Liver (tissue), 9 donors: Measurements from ENCODE around the gene BACH2. TPM values are rescaled to one million over a fixed set of nuclear protein-coding genes. Genes with fewer than 3 reads are reported as not detected.

Experiments
- DNase-seq: peaks from one replicate; pipeline ENCODE4 v3.0.0-alpha.2; 2017; ENCODE audit warnings: low spot score
- H3K27ac ChIP-seq, 2 donors: one replicate each; pipeline ENCODE4 v1.7.0; 2013; ENCODE audit warnings: inconsistent platforms in 2 of 2, low read length in 2 of 2, control low read depth in 1 of 2, low read depth in 1 of 2, mild to moderate bottlenecking in 1 of 2
- H3K27me3 ChIP-seq, 4 donors: one replicate each; pipeline versions ENCODE4 v1.6.1 to v1.7.0; 2013; ENCODE audit warnings: low read length in 3 of 4, inconsistent platforms in 1 of 4, mild to moderate bottlenecking in 1 of 4, moderate library complexity in 1 of 4; ENCODE audit not compliant: control insufficient read depth in 4 of 4, insufficient read depth in 4 of 4
- H3K36me3 ChIP-seq, 4 donors: one replicate each; pipeline versions ENCODE4 v1.6.1 to v1.7.0; 2013; ENCODE audit warnings: low read length in 3 of 4, mild to moderate bottlenecking in 3 of 4, low read depth in 1 of 4, moderate library complexity in 1 of 4; ENCODE audit not compliant: control insufficient read depth in 4 of 4, insufficient read depth in 3 of 4
- H3K4me1 ChIP-seq, 4 donors: one replicate each; pipeline versions ENCODE4 v1.6.1 to v1.7.0; 2013; ENCODE audit warnings: low read length in 3 of 4, mild to moderate bottlenecking in 3 of 4, moderate library complexity in 1 of 4; ENCODE audit not compliant: control insufficient read depth in 4 of 4, insufficient read depth in 4 of 4
- H3K4me3 ChIP-seq, 3 donors: one replicate each; pipeline versions ENCODE4 v1.6.1 to v1.7.0; 2013; ENCODE audit warnings: low read length in 3 of 3, control low read depth in 1 of 3, low read depth in 1 of 3, mild to moderate bottlenecking in 1 of 3
- H3K9ac ChIP-seq, 2 donors: one replicate each; pipeline ENCODE4 v1.7.0; 2013; ENCODE audit warnings: low read length in 2 of 2, mild to moderate bottlenecking in 2 of 2, moderate library complexity in 2 of 2, control low read depth in 1 of 2, low read depth in 1 of 2
- H3K9me3 ChIP-seq, 4 donors: one replicate each; pipeline versions ENCODE4 v1.6.1 to v1.7.0; 2013; ENCODE audit warnings: low read length in 3 of 4; ENCODE audit not compliant: control insufficient read depth in 4 of 4
- CTCF ChIP-seq: fragments of 150-350 bp; IDR thresholded peaks from 2 replicates; pipeline ENCODE4 v1.5.1; 2017; ENCODE audit warnings: improper control_type of control experiment, low read depth, low read length; ENCODE audit not compliant: missing input control
- EGR1 ChIP-seq, 2 donors: IDR thresholded peaks; 2 replicates each; pipeline ENCODE4 v1.6.1; 2016 to 2018; ENCODE audit warnings: antibody characterized with exemption in 2 of 2, low read depth in 2 of 2
- FOXA1 ChIP-seq: IDR thresholded peaks from 2 replicates; pipeline ENCODE4 v1.6.1; 2016; ENCODE audit warnings: antibody characterized with exemption
- FOXA2 ChIP-seq: IDR thresholded peaks from 2 replicates; pipeline ENCODE4 v1.6.1; 2016; ENCODE audit warnings: antibody characterized with exemption
- GABPA ChIP-seq, 2 donors: IDR thresholded peaks in 1 of 2; conservative IDR thresholded peaks in 1 of 2; 2 replicates each; pipeline ENCODE4 v1.6.1; 2016; ENCODE audit warnings: antibody characterized with exemption in 2 of 2, mild to moderate bottlenecking in 1 of 2, moderate library complexity in 1 of 2
- HNF4A ChIP-seq, 2 donors: conservative IDR thresholded peaks; 2 replicates each; pipeline ENCODE4 v1.6.1; 2016; ENCODE audit warnings: antibody characterized with exemption in 2 of 2, mild to moderate bottlenecking in 2 of 2
- HNF4G ChIP-seq: IDR thresholded peaks from 2 replicates; pipeline ENCODE4 v1.6.1; 2016; ENCODE audit warnings: antibody characterized with exemption
- JUND ChIP-seq, 2 donors: IDR thresholded peaks; 2 replicates each; pipeline ENCODE4 v1.6.1; 2016; ENCODE audit warnings: antibody characterized with exemption in 2 of 2
- NR2F2 ChIP-seq: IDR thresholded peaks from 2 replicates; pipeline ENCODE4 v1.6.1; 2016; ENCODE audit warnings: antibody characterized with exemption
- RAD21 ChIP-seq, 2 donors: IDR thresholded peaks; 2 replicates each; pipeline ENCODE4 v1.6.1; 2016; ENCODE audit warnings: antibody characterized with exemption in 2 of 2, mild to moderate bottlenecking in 2 of 2
- REST ChIP-seq: IDR thresholded peaks from 2 replicates; pipeline ENCODE4 v1.6.1; 2016; ENCODE audit warnings: antibody characterized with exemption, mild to moderate bottlenecking
- RXRA ChIP-seq, 2 donors: IDR thresholded peaks; 2 replicates each; pipeline ENCODE4 v1.6.1; 2017 to 2018; ENCODE audit warnings: antibody characterized with exemption in 2 of 2, mild to moderate bottlenecking in 1 of 2
- SP1 ChIP-seq: IDR thresholded peaks from 2 replicates; pipeline ENCODE4 v1.6.1; 2018; ENCODE audit warnings: antibody characterized with exemption, mild to moderate bottlenecking
- TAF1 ChIP-seq: conservative IDR thresholded peaks from 2 replicates; pipeline ENCODE4 v1.6.1; 2016; ENCODE audit warnings: antibody characterized with exemption, mild to moderate bottlenecking
- YY1 ChIP-seq: IDR thresholded peaks from 2 replicates; pipeline ENCODE4 v1.6.1; 2016; ENCODE audit warnings: antibody characterized with exemption, mild to moderate bottlenecking
- ZBTB33 ChIP-seq: IDR thresholded peaks from 2 replicates; pipeline ENCODE4 v1.6.1; 2016; ENCODE audit warnings: antibody characterized with exemption
- WGBS: extraction: QIAGEN DNeasy Blood & Tissue Kit; methylation state at CpG from one replicate; pipeline ENCODE4 v1.1.7; 2013; 5-methylcytosine and 5-hydroxymethylcytosine counted together
- polyA plus RNA-seq, 2 donors: library from polyadenylated mRNA; stranded (reverse) in 1 of 2; unstranded in 1 of 2; fragments of 200-250 nt in 1 of 2; fragments of >200 nt in 1 of 2; fragmentation: Nextera tagmentation in 1 of 2; extraction: Ambion mirVana in 1 of 2; gene quantifications; one replicate each; pipeline versions ENCODE4 v1.2.1 to v1.2.3, GENCODE V29; 2013 to 2015
- total RNA-seq, 2 donors: library from RNA; depleted of rRNA; stranded (reverse); fragments of >200 nt; gene quantifications; one replicate each; pipeline ENCODE4 v1.2.3, GENCODE V29; 2014
- TF ChIP-seq, protein P1 (sequence below): IDR thresholded peaks from 2 replicates; pipeline ENCODE4 v1.6.1; 2016; ENCODE audit warnings: antibody characterized with exemption
- donor health status: healthy.
- donor health status: healthy.
- donor health status: healthy.
- donor health status: healthy.
- donor health status: healthy.

The BACH2 gene
- total and polyA plus RNA-seq, 4 donors = 1.9 to 3.7 (median 1.9) TPM

DNA sequence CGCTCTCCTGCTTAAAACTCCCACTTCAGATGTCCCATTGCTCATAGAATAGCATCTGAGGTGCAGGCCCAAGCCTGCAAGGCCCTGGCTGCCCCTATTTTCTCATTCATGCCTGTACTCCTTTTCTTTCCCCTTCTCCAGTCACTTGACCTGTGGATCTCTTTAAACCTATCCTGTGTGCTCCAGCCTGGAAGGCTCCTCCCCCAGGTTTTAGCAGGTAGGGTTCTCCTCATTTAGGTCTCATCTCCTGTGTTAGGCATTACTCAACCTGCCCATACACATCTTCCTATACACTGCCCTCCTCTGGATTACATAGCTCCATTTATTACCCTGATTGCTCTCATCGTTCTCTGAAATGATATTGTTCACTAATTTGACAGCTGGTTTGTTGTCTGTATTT, 185.3 kb downstream of the BACH2 start:
- no peak for DNase-seq
- Histone ChIP-seq H3K27ac (no peak overlapping the region), H3K9ac (no peak overlapping the region), H3K4me3 (no peak overlapping the region), H3K4me1 (peaks cover 0 to 2% (median 0%) of the 10 kb centered on the region in 4 donors), H3K9me3 (no peaks in the 10 kb centered on the region), H3K27me3 (no peaks in the 10 kb centered on the region), H3K36me3 (no peaks in the 10 kb centered on the region)
- 94% methylated on average over 2 of the region's 2 CpGs for WGBS
- TF ChIP-seq HNF4G = no peak
- no peak for TF ChIP-seq HNF4A (conservative IDR thresholded peaks at IDR 0.05)
- TF ChIP-seq JUND (IDR thresholded peaks at IDR 0.05) = no peak
- TF ChIP-seq NR2F2 = no peak
- no peak for TF ChIP-seq RXRA (IDR thresholded peaks at IDR 0.05)
- TF ChIP-seq EGR1 (IDR thresholded peaks at IDR 0.05; ENCODE audit: low read depth in 2 of 2) = no peak
- no peak for TF ChIP-seq CTCF
- TF ChIP-seq REST = no peak
- no peak for TF ChIP-seq FOXA2
- no peak for TF ChIP-seq YY1
- TF ChIP-seq RAD21 (IDR thresholded peaks at IDR 0.05) = no peak
- TF ChIP-seq, protein P1, sequence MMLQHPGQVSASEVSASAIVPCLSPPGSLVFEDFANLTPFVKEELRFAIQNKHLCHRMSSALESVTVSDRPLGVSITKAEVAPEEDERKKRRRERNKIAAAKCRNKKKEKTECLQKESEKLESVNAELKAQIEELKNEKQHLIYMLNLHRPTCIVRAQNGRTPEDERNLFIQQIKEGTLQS = no peak
- TF ChIP-seq TAF1 = no peak
- TF ChIP-seq FOXA1 = no peak
- no peak for TF ChIP-seq SP1

- Histone ChIP-seq H3K36me3 (no peaks in the 10 kb centered on the region), H3K4me1 (peaks cover 0 to 2% (median 0%) of the 10 kb centered on the region in 4 donors), H3K9ac (no peak overlapping the region), H3K27ac (no peak overlapping the region), H3K27me3 (no peaks in the 10 kb centered on the region), H3K9me3 (no peaks in the 10 kb centered on the region), H3K4me3 (no peak overlapping the region)
- TF ChIP-seq ZBTB33 = no peak
- no peak for TF ChIP-seq TAF1
- no peak for TF ChIP-seq CTCF
- TF ChIP-seq REST = no peak
- TF ChIP-seq HNF4A (conservative IDR thresholded peaks at IDR 0.05) = no peak
- no peak for TF ChIP-seq GABPA (IDR thresholded peaks at IDR 0.05 in 1 of 2, conservative IDR thresholded peaks at IDR 0.05 in 1 of 2)
- no peak for TF ChIP-seq EGR1 (IDR thresholded peaks at IDR 0.05; ENCODE audit: low read depth in 2 of 2)
- TF ChIP-seq NR2F2 = no peak
- TF ChIP-seq, protein P1 = no peak
- TF ChIP-seq HNF4G = no peak
- TF ChIP-seq JUND (IDR thresholded peaks at IDR 0.05) = no peak
- no peak for TF ChIP-seq FOXA2
- TF ChIP-seq SP1 = no peak
- TF ChIP-seq RXRA (IDR thresholded peaks at IDR 0.05) = no peak
- no peak for TF ChIP-seq YY1
- WGBS = 95% methylated on average over 5 of the region's 5 CpGs
- DNase-seq = no peak
Measured at GRCh38 chr6:90110971-90111370, 185.7 kb downstream of the BACH2 start.
